Measurements from ENCODE around the gene IFIT1B.

Gene IFIT1B

DNA sequence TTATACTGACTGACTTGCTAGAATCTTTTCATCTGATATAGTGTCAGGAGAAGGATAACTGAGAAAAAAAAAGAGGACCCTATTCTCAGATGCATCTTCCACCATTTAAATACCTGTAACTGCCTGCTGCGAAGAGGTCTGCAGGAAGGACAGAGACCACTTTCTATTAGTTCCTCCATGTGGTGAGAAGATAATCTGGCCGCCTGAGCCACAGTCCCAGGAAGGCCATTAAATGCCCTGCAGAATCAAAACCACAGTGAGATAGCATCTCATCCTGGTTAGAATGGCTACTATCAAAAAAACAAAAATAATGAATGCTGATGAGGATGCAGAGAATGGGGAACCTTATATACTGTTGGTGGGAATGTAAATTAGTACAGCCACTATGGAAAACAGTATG, 19.9 kb upstream of the IFIT1B start:
- no peak for TF ChIP-seq CTCF (IDR thresholded peaks at IDR 0.05; ENCODE audit: low read depth, low read length, missing control alignments)
- DNase-seq (ENCODE audit: extremely low read depth, low read depth): no peak
- H3K4me3 ChIP-seq (replicated peaks; ENCODE audit: low read depth, low read length): no peak overlapping the region

DNA sequence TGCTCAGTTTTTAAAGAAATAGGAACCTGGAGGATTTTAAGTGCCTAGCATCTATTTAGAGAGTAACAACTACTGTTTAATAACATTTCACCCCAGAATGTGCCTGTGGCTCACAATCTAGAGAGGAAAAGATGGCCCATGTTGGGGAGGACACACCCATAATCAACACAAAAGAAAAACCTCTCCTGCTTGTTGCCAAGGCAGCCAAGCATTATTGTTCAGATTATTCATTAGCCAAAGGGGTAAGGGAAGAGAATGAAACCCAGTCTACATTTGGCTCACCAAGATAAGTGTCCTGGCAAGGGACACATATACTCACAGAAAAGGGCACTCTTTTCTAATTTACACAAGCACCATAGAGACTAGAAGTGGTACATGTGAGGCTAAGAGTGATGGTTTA, 17.7 kb upstream of the IFIT1B start:
- no peak for TF ChIP-seq CTCF (IDR thresholded peaks at IDR 0.05; ENCODE audit: low read depth, low read length, missing control alignments)
- no peak overlapping the region for H3K4me3 ChIP-seq (replicated peaks; ENCODE audit: low read depth, low read length)
- DNase-seq (ENCODE audit: extremely low read depth, low read depth): no peak

DNA sequence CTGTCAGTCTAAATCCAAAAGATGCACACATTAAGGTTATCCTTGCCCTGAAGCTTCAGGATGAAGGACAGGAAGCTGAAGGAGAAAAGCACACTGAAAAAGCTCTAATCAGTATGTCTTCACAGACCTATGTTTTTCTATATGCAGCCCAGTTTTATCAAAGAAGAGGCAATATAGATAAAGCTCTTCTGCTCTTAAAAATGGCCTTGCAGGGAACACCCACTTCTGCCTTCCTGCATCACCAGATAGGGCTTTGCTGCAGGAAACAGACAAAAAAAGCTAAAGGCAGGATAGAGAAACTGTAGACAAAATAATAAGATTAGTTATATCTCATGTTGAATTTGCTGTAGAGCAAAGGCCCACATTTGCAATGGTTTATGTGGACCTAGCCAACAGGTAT, 14.9 kb upstream of the IFIT1B start:
- no peak overlapping the region for H3K4me3 ChIP-seq (replicated peaks; ENCODE audit: low read depth, low read length)
- no peak for TF ChIP-seq CTCF (IDR thresholded peaks at IDR 0.05; ENCODE audit: low read depth, low read length, missing control alignments)
- no peak for DNase-seq (ENCODE audit: extremely low read depth, low read depth)

DNA sequence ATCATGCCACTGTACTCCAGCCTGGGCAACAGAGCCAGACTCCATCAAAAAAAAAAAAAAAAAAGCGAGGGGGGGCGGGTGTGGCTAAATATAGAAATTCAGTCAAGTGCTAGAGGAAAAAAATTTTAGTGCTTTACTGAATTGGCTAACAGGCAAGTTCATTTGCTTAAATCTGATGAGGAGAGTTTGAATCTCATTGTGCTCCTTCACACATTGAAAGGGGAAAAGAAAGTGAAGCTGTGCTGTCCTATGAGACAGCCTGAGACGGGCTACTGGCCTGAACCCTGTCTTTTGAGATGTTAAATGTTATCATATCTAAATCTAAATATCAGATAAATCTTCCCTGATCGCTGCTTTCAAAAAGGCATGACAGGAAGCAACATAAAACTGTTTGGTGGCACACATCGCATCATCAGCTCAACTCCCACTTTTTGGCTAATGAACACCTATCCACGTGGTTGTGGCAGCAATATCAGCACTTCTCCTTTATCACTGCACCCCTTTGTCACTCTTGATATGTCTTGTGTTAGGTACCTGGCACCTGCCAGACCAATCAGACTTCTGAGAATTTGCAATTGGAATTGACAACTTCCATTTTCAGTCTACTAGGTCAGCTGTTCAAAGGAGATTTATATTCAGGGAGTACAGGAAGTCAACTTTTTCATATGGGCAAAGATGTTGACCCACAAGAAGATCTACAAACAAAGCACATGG, 14.0 kb upstream of the IFIT1B start:
- no peak overlapping the region for H3K4me3 ChIP-seq (replicated peaks; ENCODE audit: low read depth, low read length)
- no peak for TF ChIP-seq CTCF (IDR thresholded peaks at IDR 0.05; ENCODE audit: low read depth, low read length, missing control alignments)
- no peak for DNase-seq (ENCODE audit: extremely low read depth, low read depth)

DNA sequence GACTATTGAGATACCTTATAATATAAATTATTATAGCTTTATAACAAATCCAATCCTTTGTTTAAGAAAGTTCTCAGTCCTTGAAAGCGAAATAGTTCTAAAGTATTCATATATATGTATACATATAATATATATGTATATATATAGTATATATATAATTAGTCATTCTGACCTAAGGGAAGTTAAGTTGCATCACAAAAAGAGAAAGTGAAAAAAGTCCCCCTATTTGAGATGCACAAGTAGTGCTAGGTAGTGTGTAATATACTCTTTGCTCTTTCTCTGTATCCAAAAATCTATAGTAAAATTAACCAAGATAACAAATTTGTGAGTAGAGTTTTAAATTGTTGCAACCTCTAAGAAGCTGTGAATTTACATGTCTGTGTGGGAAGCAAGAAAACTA, 13.3 kb upstream of the IFIT1B start:
- no peak for TF ChIP-seq CTCF (IDR thresholded peaks at IDR 0.05; ENCODE audit: low read depth, low read length, missing control alignments)
- DNase-seq (ENCODE audit: extremely low read depth, low read depth): no peak
- no peak overlapping the region for H3K4me3 ChIP-seq (replicated peaks; ENCODE audit: low read depth, low read length)

GRCh38 chr10:89367529-89367928, 10.3 kb upstream of the IFIT1B start:
- TF ChIP-seq CTCF (IDR thresholded peaks at IDR 0.05; ENCODE audit: low read depth, low read length, missing control alignments): no peak
- DNase-seq (ENCODE audit: extremely low read depth, low read depth): no peak
- H3K4me3 ChIP-seq (replicated peaks; ENCODE audit: low read depth, low read length): no peak overlapping the region

- H3K4me3 ChIP-seq (replicated peaks; ENCODE audit: low read depth, low read length): no peak overlapping the region
- DNase-seq (ENCODE audit: extremely low read depth, low read depth): no peak
- TF ChIP-seq CTCF (IDR thresholded peaks at IDR 0.05; ENCODE audit: low read depth, low read length, missing control alignments): no peak
Observed at GRCh38 chr10:89368129-89368528, 9.7 kb upstream of the IFIT1B start.
